ENCODE results near the gene PSMD5.

GRCh38 chr9:120830151-120830550, 12.6 kb downstream of the PSMD5 start:
- no peak for TF ChIP-seq CTCF (optimal IDR thresholded peaks at IDR 0.05 in 1 of 3, IDR thresholded peaks at IDR 0.05 in 1 of 3, conservative IDR thresholded peaks at IDR 0.05 in 1 of 3; ENCODE audit: extremely low read depth in 1 of 3, insufficient read depth in 2 of 3, low read length in 3 of 3)
- TF ChIP-seq EZH2 (IDR thresholded peaks at IDR 0.05; ENCODE audit: low read length): no peak
